Gastrocnemius medialis (tissue), 4 donors: ENCODE measurements around the gene TTC28.

Source experiments
- POLR2A ChIP-seq, 2 donors: fragments of 450-650 bp; IDR thresholded peaks; one replicate each; pipeline ENCODE4 v1.6.1; 2017; ENCODE audit warnings: antibody characterized with exemption in 2 of 2, mild to moderate bottlenecking in 2 of 2, moderate library complexity in 2 of 2
- TF ChIP-seq, protein P1 (sequence below), 5 experiments: fragments of 450-650 bp in 3 of 5; fragments of 200-600 bp in 2 of 5; sonication (generic) in 2 of 5; IDR thresholded peaks in 4 of 5; conservative IDR thresholded peaks in 1 of 5; 1 replicate in 4 of 5; 2 replicates in 1 of 5; pipeline ENCODE4 v1.5.1; 2016 to 2019; ENCODE audit warnings: antibody characterized with exemption in 5 of 5, mild to moderate bottlenecking in 3 of 5, moderate library complexity in 3 of 5

- TF ChIP-seq POLR2A (IDR thresholded peaks at IDR 0.05) = no peak
- TF ChIP-seq, protein P1, sequence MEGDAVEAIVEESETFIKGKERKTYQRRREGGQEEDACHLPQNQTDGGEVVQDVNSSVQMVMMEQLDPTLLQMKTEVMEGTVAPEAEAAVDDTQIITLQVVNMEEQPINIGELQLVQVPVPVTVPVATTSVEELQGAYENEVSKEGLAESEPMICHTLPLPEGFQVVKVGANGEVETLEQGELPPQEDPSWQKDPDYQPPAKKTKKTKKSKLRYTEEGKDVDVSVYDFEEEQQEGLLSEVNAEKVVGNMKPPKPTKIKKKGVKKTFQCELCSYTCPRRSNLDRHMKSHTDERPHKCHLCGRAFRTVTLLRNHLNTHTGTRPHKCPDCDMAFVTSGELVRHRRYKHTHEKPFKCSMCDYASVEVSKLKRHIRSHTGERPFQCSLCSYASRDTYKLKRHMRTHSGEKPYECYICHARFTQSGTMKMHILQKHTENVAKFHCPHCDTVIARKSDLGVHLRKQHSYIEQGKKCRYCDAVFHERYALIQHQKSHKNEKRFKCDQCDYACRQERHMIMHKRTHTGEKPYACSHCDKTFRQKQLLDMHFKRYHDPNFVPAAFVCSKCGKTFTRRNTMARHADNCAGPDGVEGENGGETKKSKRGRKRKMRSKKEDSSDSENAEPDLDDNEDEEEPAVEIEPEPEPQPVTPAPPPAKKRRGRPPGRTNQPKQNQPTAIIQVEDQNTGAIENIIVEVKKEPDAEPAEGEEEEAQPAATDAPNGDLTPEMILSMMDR (IDR thresholded peaks at IDR 0.05 in 4 of 5, conservative IDR thresholded peaks at IDR 0.05 in 1 of 5) = no peak
Observed at GRCh38 chr22:27993201-27993635, 686.4 kb downstream of the TTC28 start.
